Naive thymus-derived CD8-positive, alpha-beta T cell (primary cell): ENCODE measurements around the gene PVALEF. TPM values are rescaled to one million over a fixed set of nuclear protein-coding genes. Genes with fewer than 3 reads are reported as not detected.

Experiments used
- ATAC-seq, 2 donors: fragments of 150-1000 bp; cut with Tn5 transposase in 1 of 2; sonication (Bioruptor Pico), chemical (Tn5 transposase) in 1 of 2; 1 replicate in 1 of 2; 2 replicates in 1 of 2; pipeline ENCODE4 v1.10.0; 2021; ENCODE audit warnings: mild to moderate bottlenecking in 2 of 2, moderate library complexity in 2 of 2
- POLR2A ChIA-PET: fragments of 350-600 bp; sonication (Branson Sonifier 250); formaldehyde crosslinking; loops from one replicate; lab custom pipeline; 2021; ENCODE audit warnings: antibody characterized with exemption; lab: Charles Lee
- DNase-seq, 10 donors: peaks; one replicate each; pipeline versions ENCODE4 v3.0.0 to v3.0.0-alpha.2; 2020 to 2022
- H3K27ac Mint-ChIP-seq, 10 donors: one replicate each; pipeline ENCODE4 v1.8.0; 2020 to 2022; ENCODE audit warnings: mild to moderate bottlenecking in 10 of 10, mixed read lengths in 10 of 10, moderate library complexity in 4 of 10, inconsistent platforms in 1 of 10
- H3K27me3 Mint-ChIP-seq, 5 donors: one replicate each; pipeline ENCODE4 v1.8.0; 2021 to 2022; ENCODE audit warnings: mixed read lengths in 5 of 5
- H3K36me3 Mint-ChIP-seq, 3 donors: one replicate each; pipeline ENCODE4 v1.8.0; 2020 to 2022; ENCODE audit warnings: mixed read lengths in 3 of 3, mild to moderate bottlenecking in 2 of 3, inconsistent platforms in 1 of 3
- H3K4me1 Mint-ChIP-seq, 4 donors: one replicate each; pipeline ENCODE4 v1.8.0; 2021 to 2022; ENCODE audit warnings: mixed read lengths in 4 of 4
- H3K4me3 Mint-ChIP-seq, 10 donors: one replicate each; pipeline ENCODE4 v1.8.0; 2020 to 2022; ENCODE audit warnings: mild to moderate bottlenecking in 10 of 10, mixed read lengths in 10 of 10, moderate library complexity in 6 of 10, inconsistent platforms in 1 of 10
- H3K9me3 Mint-ChIP-seq, 9 donors: one replicate each; pipeline ENCODE4 v1.8.0; 2020 to 2022; ENCODE audit warnings: mixed read lengths in 9 of 9, mild to moderate bottlenecking in 3 of 9, inconsistent platforms in 1 of 9, moderate library complexity in 1 of 9
- polyA plus RNA-seq, 3 donors: library from polyadenylated mRNA; unstranded; fragments of 300-500 nt; fragmentation: Illumina TruSeq; gene quantifications; one replicate each; pipeline ENCODE4 v1.2.3, GENCODE V29; 2021
- total RNA-seq, 8 experiments: library from RNA in 2 of 8; stranded (reverse) in 2 of 8; gene quantifications; one replicate each; pipeline ENCODE4 v1.2.3 and lab custom pipeline; 2021 to 2026

PVALEF gene
- total and polyA plus RNA-seq, 5 experiments from 2014 or later: not detected

GRCh38 chr17:81163051-81163695 is 2.1 kb upstream of the PVALEF start:
- no peaks in the 10 kb centered on the region for H3K9me3 Mint-ChIP-seq
- DNase-seq: no peak
- peak overlapping the region in 1 of 10 donors; percentile 35 for H3K4me3 Mint-ChIP-seq
- peaks cover 0 to 18% (median 5%) of the 10 kb centered on the region in 5 donors for H3K27me3 Mint-ChIP-seq
- peaks cover 4 to 37% (median 17%) of the 10 kb centered on the region in 4 donors for H3K4me1 Mint-ChIP-seq
- no peaks in the 10 kb centered on the region for H3K36me3 Mint-ChIP-seq
- POLR2A ChIA-PET: no interaction called here
- ATAC-seq: no peak
- H3K27ac Mint-ChIP-seq: no peak overlapping the region

- H3K9me3 Mint-ChIP-seq: no peaks in the 10 kb centered on the region
- H3K4me1 Mint-ChIP-seq: peaks cover 4 to 37% (median 17%) of the 10 kb centered on the region in 4 donors
- peaks cover 0 to 18% (median 5%) of the 10 kb centered on the region in 5 donors for H3K27me3 Mint-ChIP-seq
- ATAC-seq (no peak), DNase-seq (no peak)
- H3K27ac Mint-ChIP-seq: peak overlapping the region in 1 of 10 donors; percentile 58
- H3K4me3 Mint-ChIP-seq: peak overlapping the region in 3 of 10 donors; percentile 45 to 71 (median 55)
- POLR2A ChIA-PET: no interaction called here
- H3K36me3 Mint-ChIP-seq: no peaks in the 10 kb centered on the region
Observed at GRCh38 chr17:81163703-81164370, 1.5 kb upstream of the PVALEF start.

- Mint-ChIP-seq H3K27ac (peak overlapping the region in 1 of 10 donors; percentile 58), H3K36me3 (no peaks in the 10 kb centered on the region), H3K9me3 (no peaks in the 10 kb centered on the region), H3K4me3 (peak overlapping the region; percentile 18 to 71 (median 54)), H3K27me3 (peaks cover 0 to 18% (median 5%) of the 10 kb centered on the region in 5 donors), H3K4me1 (peaks cover 4 to 37% (median 16%) of the 10 kb centered on the region in 4 donors)
- ATAC-seq: no peak
- no peak for DNase-seq
- POLR2A ChIA-PET: no interaction called here
Observed at GRCh38 chr17:81164371-81165245, 699 bp upstream of the PVALEF start.

- no peak for DNase-seq
- H3K4me3 Mint-ChIP-seq: peak within 1 kb of the TSS in 7 of 10 donors; percentile 33 to 78 (median 63)
- no peaks in the 10 kb centered on the region for H3K36me3 Mint-ChIP-seq
Observed at GRCh38 chr17:81166033-81166492, 756 bp downstream of the PVALEF start, which contains the start of gene AATK. TSS of gene AATK (minus strand) at chr17:81166221. CDS start at chr17:81165992, 229 bp downstream.

GRCh38 chr17:81167194-81167524 is 1.9 kb downstream of the PVALEF start:
- H3K4me1 Mint-ChIP-seq: peaks cover 2 to 22% (median 11%) of the 10 kb centered on the region in 4 donors
- peak overlapping the region in 1 of 10 donors; percentile 82 for H3K27ac Mint-ChIP-seq
- no peak for DNase-seq
- no peaks in the 10 kb centered on the region for H3K36me3 Mint-ChIP-seq
- peak overlapping the region; percentile 45 to 79 (median 65) for H3K4me3 Mint-ChIP-seq
- ATAC-seq: no peak
- POLR2A ChIA-PET: no interaction called here
- no peaks in the 10 kb centered on the region for H3K9me3 Mint-ChIP-seq
- peaks cover 0 to 11% (median 2%) of the 10 kb centered on the region in 5 donors for H3K27me3 Mint-ChIP-seq

More at GRCh38 chr17:81166033-81166492, 756 bp downstream of the PVALEF start, which contains the start of gene AATK:
- H3K27me3 Mint-ChIP-seq: peaks cover 0 to 16% (median 5%) of the 10 kb centered on the region in 5 donors
- POLR2A ChIA-PET: interaction anchor here (0.6 kb wide), 1 partner anchor 74 kb away, joined by 3 read pairs; no protein-coding TSS in a partner anchor
- peak within 1 kb of the TSS in 1 of 10 donors; percentile 82 for H3K27ac Mint-ChIP-seq
- peak; percentile 41 to 43 for ATAC-seq
- peaks cover 4 to 27% (median 15%) of the 10 kb centered on the region in 4 donors for H3K4me1 Mint-ChIP-seq
- H3K9me3 Mint-ChIP-seq: no peaks in the 10 kb centered on the region

GRCh38 chr17:81167638-81168037 is 2.3 kb downstream of the PVALEF start:
- H3K4me3 Mint-ChIP-seq: peak overlapping the region in 5 of 10 donors; percentile 64 to 71 (median 67)
- peaks cover 2 to 22% (median 10%) of the 10 kb centered on the region in 4 donors for H3K4me1 Mint-ChIP-seq
- H3K27me3 Mint-ChIP-seq: peaks cover 0 to 9% (median 2%) of the 10 kb centered on the region in 5 donors
- no peaks in the 10 kb centered on the region for H3K36me3 Mint-ChIP-seq
- POLR2A ChIA-PET: no interaction called here
- ATAC-seq: no peak
- H3K9me3 Mint-ChIP-seq: no peaks in the 10 kb centered on the region
- no peak for DNase-seq
- H3K27ac Mint-ChIP-seq: peak overlapping the region in 1 of 10 donors; percentile 82

GRCh38 chr17:81169870-81170309 is 4.6 kb downstream of the PVALEF start:
- Mint-ChIP-seq H3K4me1 (peaks cover 1 to 6% (median 3%) of the 10 kb centered on the region in 4 donors), H3K4me3 (no peak overlapping the region), H3K36me3 (no peaks in the 10 kb centered on the region), H3K9me3 (no peaks in the 10 kb centered on the region), H3K27me3 (peaks cover 0 to 4% (median 1%) of the 10 kb centered on the region in 5 donors), H3K27ac (no peak overlapping the region)
- no peak for DNase-seq
- ATAC-seq: no peak
- POLR2A ChIA-PET: no interaction called here

GRCh38 chr17:81170727-81171494 is 5.6 kb downstream of the PVALEF start:
- H3K4me1 Mint-ChIP-seq: peaks cover 1 to 6% (median 3%) of the 10 kb centered on the region in 4 donors
- no peaks in the 10 kb centered on the region for H3K36me3 Mint-ChIP-seq
- peaks cover 0 to 4% (median 1%) of the 10 kb centered on the region in 5 donors for H3K27me3 Mint-ChIP-seq
- ATAC-seq: no peak
- no peak for DNase-seq
- POLR2A ChIA-PET: no interaction called here
- H3K9me3 Mint-ChIP-seq: no peaks in the 10 kb centered on the region
- no peak overlapping the region for H3K27ac Mint-ChIP-seq
- H3K4me3 Mint-ChIP-seq: no peak overlapping the region

- no peaks in the 10 kb centered on the region for H3K9me3 Mint-ChIP-seq
- ATAC-seq (no peak), DNase-seq (no peak)
- POLR2A ChIA-PET: no interaction called here
- H3K27ac Mint-ChIP-seq: no peak overlapping the region
- H3K27me3 Mint-ChIP-seq: peaks cover 0 to 4% (median 1%) of the 10 kb centered on the region in 5 donors
- no peak overlapping the region for H3K4me3 Mint-ChIP-seq
- peaks cover 1 to 6% (median 3%) of the 10 kb centered on the region in 4 donors for H3K4me1 Mint-ChIP-seq
- no peaks in the 10 kb centered on the region for H3K36me3 Mint-ChIP-seq
Observed at GRCh38 chr17:81171941-81172340, 6.6 kb downstream of the PVALEF start.

GRCh38 chr17:81173052-81173761 is 7.9 kb downstream of the PVALEF start:
- Mint-ChIP-seq H3K9me3 (no peaks in the 10 kb centered on the region), H3K4me1 (peaks cover 0 to 3% (median 0%) of the 10 kb centered on the region in 4 donors), H3K4me3 (no peak overlapping the region), H3K27ac (no peak overlapping the region), H3K36me3 (no peaks in the 10 kb centered on the region), H3K27me3 (no peaks in the 10 kb centered on the region)
- POLR2A ChIA-PET: no interaction called here
- DNase-seq (no peak), ATAC-seq (no peak)

- POLR2A ChIA-PET: no interaction called here
- H3K27me3 Mint-ChIP-seq: no peaks in the 10 kb centered on the region
- no peaks in the 10 kb centered on the region for H3K36me3 Mint-ChIP-seq
- H3K9me3 Mint-ChIP-seq: no peaks in the 10 kb centered on the region
- H3K4me1 Mint-ChIP-seq: peaks cover 0 to 3% (median 0%) of the 10 kb centered on the region in 4 donors
- H3K4me3 Mint-ChIP-seq: no peak overlapping the region
- ATAC-seq (no peak), DNase-seq (no peak)
- H3K27ac Mint-ChIP-seq: no peak overlapping the region
Observed at GRCh38 chr17:81173762-81174155, 8.5 kb downstream of the PVALEF start.
